DMS53 treated with DMSO at 0.1 percent for 48 hours (cell line): ENCODE measurements around the gene STK11IP.

Source experiments
- DNase-seq: peaks from one replicate; lab custom pipeline; 2025; ENCODE audit not compliant: unreplicated experiment; lab: John Stamatoyannopoulos, UW

The STK11IP gene

GRCh38 chr2:219561179-219562048 lies 36.2 kb upstream of the STK11IP start:
- no peak for DNase-seq

- DNase-seq, result no peak
Measured at GRCh38 chr2:219562049-219563020, 35.3 kb upstream of the STK11IP start.

GRCh38 chr2:219563271-219563928 lies 34.3 kb upstream of the STK11IP start:
- no peak for DNase-seq

- DNase-seq, result no peak
Measured at GRCh38 chr2:219565130-219566080, 32.3 kb upstream of the STK11IP start.

GRCh38 chr2:219566640-219567039 lies 31.0 kb upstream of the STK11IP start:
- DNase-seq, result no peak

GRCh38 chr2:219567131-219567530 lies 30.5 kb upstream of the STK11IP start:
- DNase-seq, result no peak

GRCh38 chr2:219567791-219568361 lies 29.8 kb upstream of the STK11IP start:
- DNase-seq, result no peak

- DNase-seq, result no peak
Measured at GRCh38 chr2:219569041-219569440, 28.6 kb upstream of the STK11IP start.

- DNase-seq, result no peak
Measured at GRCh38 chr2:219569635-219570034, 28.0 kb upstream of the STK11IP start.

- DNase-seq, result no peak
Measured at GRCh38 chr2:219570194-219570923, 27.3 kb upstream of the STK11IP start.

GRCh38 chr2:219570924-219571310 lies 26.7 kb upstream of the STK11IP start:
- no peak for DNase-seq

- DNase-seq, result peak; percentile 50
Measured at GRCh38 chr2:219571311-219572236, 26.1 kb upstream of the STK11IP start, which contains the start of gene OBSL1. OBSL1 (minus strand) TSS chr2:219571539; CDS start chr2:219571232, 307 bp downstream.

GRCh38 chr2:219572237-219573001 lies 25.2 kb upstream of the STK11IP start, which contains the start of gene INHA:
INHA (plus strand) TSS chr2:219572310; CDS start chr2:219572375, 65 bp downstream.
- no peak for DNase-seq

GRCh38 chr2:219573166-219573565 lies 24.5 kb upstream of the STK11IP start:
- DNase-seq, result peak; percentile 35

- DNase-seq, result peak; percentile 59
Measured at GRCh38 chr2:219574484-219575311, 23.0 kb upstream of the STK11IP start.
